Hepatocyte (in vitro differentiated cells): ENCODE measurements around the gene DNAJC1.

Experiments used
- EZH2 ChIP-seq: fragments of 200-600 bp; sonication (generic); IDR thresholded peaks from 2 replicates; pipeline ENCODE4 v1.6.1; 2016; ENCODE audit warnings: antibody characterized with exemption, mild to moderate bottlenecking, borderline replicate concordance
- EZH2phosphoT487 ChIP-seq: fragments of 200-600 bp; sonication (generic); IDR thresholded peaks from one replicate; pipeline ENCODE4 v1.6.1; 2018; ENCODE audit warnings: antibody characterized with exemption, mild to moderate bottlenecking, low read depth, moderate library complexity; ENCODE audit not compliant: unreplicated experiment, severe bottlenecking
- TF ChIP-seq, protein P1 (sequence below): fragments of 200-600 bp; sonication (generic); IDR thresholded peaks from 2 replicates; pipeline ENCODE4 v1.5.1; 2016; ENCODE audit warnings: antibody characterized with exemption, mild to moderate bottlenecking; ENCODE audit not compliant: poor library complexity

DNA sequence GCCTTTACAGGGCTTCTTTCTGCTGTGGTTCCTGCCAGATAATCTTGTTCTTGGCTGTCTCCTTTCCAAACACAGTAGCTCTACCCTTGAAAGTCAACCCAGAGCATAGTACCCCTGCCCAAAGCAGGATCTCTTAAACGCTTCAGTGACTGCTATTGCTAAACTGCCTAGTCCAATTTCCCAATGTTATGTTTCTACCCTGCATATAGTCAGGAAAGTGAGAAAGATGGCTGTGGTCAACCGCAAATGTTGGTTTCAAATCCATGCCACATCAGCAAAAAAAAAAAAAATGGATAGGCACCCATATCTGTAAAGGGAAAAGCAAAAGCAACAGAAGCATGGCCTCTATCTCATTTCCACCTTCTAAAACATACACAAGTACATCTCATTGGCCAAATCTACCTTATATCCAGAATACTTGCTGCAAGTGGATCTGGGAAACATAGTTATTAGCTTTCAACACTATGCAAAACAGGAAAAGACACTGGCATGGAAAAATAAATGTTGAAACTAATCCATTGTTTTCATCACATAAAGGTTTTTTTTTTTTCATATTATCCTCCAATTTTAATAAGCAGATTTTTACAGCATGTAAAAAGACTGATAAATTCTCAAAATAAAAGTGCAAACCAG lies 59.8 kb downstream of the DNAJC1 start:
- TF ChIP-seq, protein P1, sequence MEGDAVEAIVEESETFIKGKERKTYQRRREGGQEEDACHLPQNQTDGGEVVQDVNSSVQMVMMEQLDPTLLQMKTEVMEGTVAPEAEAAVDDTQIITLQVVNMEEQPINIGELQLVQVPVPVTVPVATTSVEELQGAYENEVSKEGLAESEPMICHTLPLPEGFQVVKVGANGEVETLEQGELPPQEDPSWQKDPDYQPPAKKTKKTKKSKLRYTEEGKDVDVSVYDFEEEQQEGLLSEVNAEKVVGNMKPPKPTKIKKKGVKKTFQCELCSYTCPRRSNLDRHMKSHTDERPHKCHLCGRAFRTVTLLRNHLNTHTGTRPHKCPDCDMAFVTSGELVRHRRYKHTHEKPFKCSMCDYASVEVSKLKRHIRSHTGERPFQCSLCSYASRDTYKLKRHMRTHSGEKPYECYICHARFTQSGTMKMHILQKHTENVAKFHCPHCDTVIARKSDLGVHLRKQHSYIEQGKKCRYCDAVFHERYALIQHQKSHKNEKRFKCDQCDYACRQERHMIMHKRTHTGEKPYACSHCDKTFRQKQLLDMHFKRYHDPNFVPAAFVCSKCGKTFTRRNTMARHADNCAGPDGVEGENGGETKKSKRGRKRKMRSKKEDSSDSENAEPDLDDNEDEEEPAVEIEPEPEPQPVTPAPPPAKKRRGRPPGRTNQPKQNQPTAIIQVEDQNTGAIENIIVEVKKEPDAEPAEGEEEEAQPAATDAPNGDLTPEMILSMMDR: no peak
- TF ChIP-seq EZH2phosphoT487 (no peak), EZH2 (no peak)
